OCI-LY1 (cell line): ENCODE results near the gene ZSCAN31.

Experiments used
- CTCF ChIP-seq: fragments of 200-600 bp; sonication (generic), shearing (Covaris generic); IDR thresholded peaks from 2 replicates; pipeline ENCODE4 v1.5.1; 2017; ENCODE audit warnings: mild to moderate bottlenecking, antibody characterized with exemption, low read length, moderate library complexity, mixed read lengths
- EZH2 ChIP-seq: fragments of 200-600 bp; sonication (generic), shearing (Covaris generic); IDR thresholded peaks from 2 replicates; pipeline ENCODE4 v1.8.0; 2017; ENCODE audit warnings: borderline replicate concordance, mixed run types, mild to moderate bottlenecking, antibody characterized with exemption, low read length, moderate library complexity, mixed read lengths

- no peak for TF ChIP-seq CTCF
- no peak for TF ChIP-seq EZH2
Observed at GRCh38 chr6:28349344-28349891, 13.5 kb upstream of the ZSCAN31 start.
